Mucosa of gallbladder (tissue), 1 donor: ENCODE results near the gene PPP4R3A. TPM values are rescaled to one million over a fixed set of nuclear protein-coding genes. Genes with fewer than 3 reads are reported as not detected.
A peak's percentile ranks its signal among the peaks of the same experiment; 100 is the strongest.
"Not testable (repeated sequence)": the region's sequence is repeated elsewhere in the genome, so short reads cannot be mapped to it uniquely, and the experiment has no call there.

ENCODE experiments used
- DNase-seq: peaks from one replicate; pipeline ENCODE4 v3.0.0-alpha.2; 2020; ENCODE audit warnings: low spot score
- total RNA-seq: library from RNA; stranded (reverse); gene quantifications from one replicate; pipeline ENCODE4 v1.2.1, GENCODE V29; 2021
- donor health status: DM: no; HTN: no; CAD: no.

Gene PPP4R3A
- total RNA-seq, 1 donor from 2014 or later = 72.3 TPM

DNA sequence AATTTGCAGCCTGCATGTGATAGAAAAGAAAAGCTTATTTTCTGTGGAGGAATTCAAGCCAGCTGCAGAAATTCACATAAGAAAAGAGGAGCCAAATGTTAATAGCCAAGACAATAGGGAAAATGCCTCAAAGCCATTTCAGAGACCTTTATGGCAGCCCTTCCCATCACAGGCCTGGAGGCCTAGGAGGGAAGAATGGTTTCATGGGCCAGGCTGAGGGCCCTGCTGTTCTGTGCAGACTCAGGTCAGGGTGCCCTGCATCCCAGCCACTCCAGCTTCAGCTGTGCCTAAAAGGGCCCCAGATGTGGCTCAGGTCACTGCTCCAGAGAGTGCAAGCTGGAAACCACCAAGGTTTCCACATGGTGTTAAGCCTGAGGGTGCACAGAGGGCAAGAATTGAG is 71.3 kb downstream of the PPP4R3A start:
- DNase-seq = no peak

GRCh38 chr14:91436266-91436665 is 73.8 kb downstream of the PPP4R3A start:
- peak; percentile 22 for DNase-seq

DNA sequence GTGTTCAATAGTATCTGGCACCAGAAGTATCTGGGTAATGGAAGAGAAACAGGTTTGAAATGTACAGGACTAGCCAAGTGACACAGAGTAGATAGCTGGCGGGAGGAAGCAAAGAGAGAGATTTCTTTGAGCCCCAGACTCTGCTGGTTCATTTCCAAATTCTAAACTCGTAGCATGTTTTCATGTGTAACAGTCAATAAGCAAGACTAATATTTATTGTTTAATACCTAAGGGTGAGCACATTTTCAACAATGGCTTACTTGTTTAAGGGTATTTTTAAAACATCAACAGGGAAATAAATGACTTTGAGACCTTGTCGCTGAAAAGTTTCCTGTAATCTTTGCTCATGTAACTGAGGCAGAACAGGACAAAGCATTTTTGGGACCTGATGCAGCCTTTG is 80.7 kb downstream of the PPP4R3A start:
- no peak for DNase-seq

GRCh38 chr14:91428931-91429330 is 81.2 kb downstream of the PPP4R3A start:
- not testable (repeated sequence) for DNase-seq

- DNase-seq = not testable (repeated sequence)
These were observed 84.6 kb downstream of the PPP4R3A start for GRCh38 chr14:91425531-91425944.

- DNase-seq = no peak
These were observed 85.1 kb downstream of the PPP4R3A start for GRCh38 chr14:91424813-91425530.

GRCh38 chr14:91420686-91421085 is 89.4 kb downstream of the PPP4R3A start:
- peak; percentile 3 for DNase-seq

GRCh38 chr14:91419451-91419850 is 90.7 kb downstream of the PPP4R3A start:
- no peak for DNase-seq

DNA sequence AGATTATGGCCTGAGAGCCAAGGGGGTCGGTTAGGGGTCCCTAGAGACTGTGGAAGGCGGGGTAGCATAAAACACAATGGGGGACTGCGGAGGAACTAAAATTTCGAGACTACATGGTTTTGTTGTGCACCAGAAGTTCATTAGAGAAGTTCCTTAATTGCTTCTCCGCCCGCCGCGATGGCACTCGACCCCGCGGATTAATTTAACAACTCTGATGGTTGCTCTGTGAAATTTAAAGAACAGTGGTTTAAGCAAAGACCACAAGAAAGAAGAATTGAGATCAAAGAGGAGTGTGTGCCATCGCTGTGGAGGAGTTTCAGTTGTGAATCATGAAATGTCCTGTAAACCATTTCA is 91.1 kb downstream of the PPP4R3A start:
- DNase-seq = no peak

DNA sequence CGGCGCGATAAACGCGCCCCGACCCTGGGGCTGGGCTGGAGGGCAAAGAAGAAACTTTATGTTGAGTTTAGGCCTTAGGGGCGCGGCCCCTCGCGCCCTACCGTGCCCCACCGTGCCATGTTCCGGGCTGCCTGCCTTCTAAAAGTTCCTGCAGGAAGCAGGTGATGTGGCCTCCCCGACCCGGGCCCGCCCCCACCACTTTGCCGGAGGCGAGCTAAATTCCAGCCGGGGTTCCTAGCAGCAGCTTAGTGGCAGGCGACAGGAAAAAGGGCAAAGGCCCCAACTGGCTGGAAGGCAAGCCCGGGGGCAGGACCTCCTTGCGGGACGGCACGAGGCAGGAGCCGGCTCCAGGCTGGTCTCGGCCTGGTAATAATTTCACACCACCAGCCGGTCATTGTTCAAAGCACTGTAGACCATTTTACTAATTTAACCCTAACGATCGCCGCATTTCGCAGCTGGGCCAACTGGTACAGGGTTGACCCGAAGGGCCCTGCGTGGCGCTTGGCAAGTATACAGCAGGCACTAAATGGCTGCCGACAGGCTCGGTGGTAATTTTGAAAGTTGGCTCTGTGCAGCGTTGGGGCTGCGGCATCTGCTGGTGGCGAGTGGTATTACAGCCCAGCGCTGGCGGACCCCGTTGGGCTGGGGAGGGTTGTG is 91.6 kb downstream of the PPP4R3A start:
- peak; percentile 72 for DNase-seq

GRCh38 chr14:91417983-91418386 is 92.1 kb downstream of the PPP4R3A start:
- DNase-seq = no peak

- peak; percentile 63 for DNase-seq
These were observed 92.8 kb downstream of the PPP4R3A start, which contains the start of gene CCDC88C for GRCh38 chr14:91417120-91417982. CCDC88C (minus strand) TSS chr14:91417820; CDS start chr14:91417690, 130 bp downstream.

DNA sequence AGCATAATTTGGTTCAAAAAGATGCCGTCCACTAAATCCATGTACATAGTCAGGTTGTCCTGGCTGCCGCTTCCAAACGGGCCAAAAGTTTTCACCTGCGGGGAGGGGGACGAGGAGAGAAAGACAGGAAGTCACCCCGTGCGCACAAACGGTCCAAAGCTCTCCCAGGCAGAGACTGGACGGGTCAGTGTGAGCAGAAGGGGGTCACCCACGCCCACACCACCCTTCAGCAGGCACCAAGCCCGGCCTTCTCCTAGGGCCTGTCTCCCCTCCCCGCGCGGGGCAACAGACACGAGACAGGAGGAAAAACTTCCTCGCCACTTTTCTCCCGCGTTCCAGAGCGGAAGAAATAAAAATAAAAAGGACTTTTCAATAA is 93.4 kb downstream of the PPP4R3A start:
- DNase-seq = no peak

GRCh38 chr14:91415794-91416743 is 94.0 kb downstream of the PPP4R3A start:
- no peak for DNase-seq

- no peak for DNase-seq
These were observed 95.7 kb downstream of the PPP4R3A start for GRCh38 chr14:91414475-91414833.

DNA sequence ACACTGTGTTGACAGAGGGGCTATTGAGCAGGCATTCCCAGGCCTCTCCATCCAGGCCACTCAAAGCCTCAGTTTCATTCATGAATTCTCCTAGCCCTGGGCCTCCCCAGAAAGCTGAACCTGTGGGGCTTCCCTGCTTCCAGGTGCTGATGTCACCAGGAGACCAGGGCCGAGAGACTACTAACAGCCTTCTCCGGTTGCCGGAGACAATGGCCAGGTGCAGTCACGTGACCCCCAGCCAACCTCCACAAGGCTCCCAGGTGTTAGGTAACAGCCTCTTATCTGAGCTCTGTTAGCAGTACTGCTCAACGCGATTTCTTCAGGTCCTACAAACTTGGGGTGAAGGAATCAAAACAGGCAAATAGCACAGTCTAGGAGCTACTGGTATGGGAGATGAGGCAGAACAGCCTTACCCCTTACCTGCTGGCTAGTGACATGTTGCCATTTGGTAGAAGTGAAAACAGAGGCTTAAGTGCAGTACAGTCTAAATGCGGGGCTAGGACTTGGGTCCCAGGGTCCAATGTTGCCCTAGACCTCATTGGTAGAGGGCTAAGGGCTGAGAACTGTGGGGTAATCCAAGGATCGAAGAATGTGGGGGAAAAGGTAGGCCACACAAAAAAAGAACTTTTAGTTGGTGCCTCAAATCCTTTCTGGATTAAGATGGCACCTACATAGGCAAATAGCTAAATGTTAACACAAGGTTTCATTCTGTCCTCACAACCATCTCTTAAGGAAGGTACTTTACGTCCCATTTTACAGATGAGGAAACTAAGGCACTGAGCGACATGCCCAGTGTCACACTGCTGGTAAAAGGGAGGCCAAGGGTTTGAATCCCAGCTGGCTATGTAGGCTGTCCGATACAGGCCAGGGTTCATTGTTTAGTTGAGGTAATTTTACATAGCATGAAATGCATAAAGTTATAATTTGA is 96.3 kb downstream of the PPP4R3A start:
- DNase-seq = peak; percentile 88

DNA sequence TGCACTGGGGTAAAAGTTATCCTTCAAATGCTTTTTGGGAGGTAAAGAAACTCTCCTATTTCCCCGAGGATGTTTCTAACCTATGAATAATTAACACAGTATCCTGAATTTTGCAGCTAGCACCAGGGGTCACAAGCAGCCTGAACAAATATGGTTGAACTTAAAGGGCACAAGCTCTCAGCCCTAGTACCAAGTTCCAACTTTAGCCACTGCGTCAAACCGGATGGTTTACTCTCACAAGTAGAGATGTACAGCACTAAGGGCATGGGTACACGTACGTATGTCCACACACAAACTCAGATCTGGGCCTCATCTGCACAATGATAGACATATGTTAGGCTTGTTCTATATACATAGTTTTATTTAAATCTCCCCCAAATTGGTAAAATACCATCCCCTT is 97.2 kb downstream of the PPP4R3A start:
- DNase-seq = peak; percentile 64

DNA sequence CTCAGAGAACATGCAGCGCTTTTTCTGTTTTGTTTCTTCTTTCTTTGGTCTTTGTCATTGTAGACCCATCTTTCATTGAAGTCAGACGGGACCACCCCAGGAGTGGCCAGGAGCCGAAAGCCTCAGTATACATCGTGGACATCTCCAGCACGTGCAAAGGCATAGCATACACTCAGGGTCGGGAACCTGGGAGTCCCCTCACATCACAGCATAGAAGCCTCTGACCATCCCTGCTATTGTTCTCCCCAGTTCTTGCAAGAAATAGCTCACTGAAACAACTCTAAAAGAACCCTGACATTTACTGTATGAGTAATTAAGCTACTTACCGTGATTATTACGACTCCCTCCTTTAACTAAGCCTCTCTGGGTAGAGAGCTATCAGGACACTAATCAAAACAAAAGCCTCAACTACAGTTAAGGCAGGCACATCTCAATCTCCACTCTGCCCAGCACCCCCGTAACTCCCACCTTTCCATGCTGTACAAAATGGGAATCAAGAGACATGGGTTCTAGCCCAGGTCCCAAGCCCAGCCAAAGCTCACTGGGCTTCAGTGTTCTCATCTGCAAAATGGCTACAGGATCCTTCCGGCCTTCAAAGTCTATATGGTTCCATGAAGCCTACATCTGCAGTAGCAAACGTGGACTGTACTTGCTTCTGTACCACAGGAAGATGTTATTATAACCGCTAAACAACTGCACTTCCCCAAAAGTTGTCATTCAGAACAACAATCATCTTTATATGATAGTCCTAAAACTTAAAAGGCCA is 99.2 kb downstream of the PPP4R3A start:
- no peak for DNase-seq

DNA sequence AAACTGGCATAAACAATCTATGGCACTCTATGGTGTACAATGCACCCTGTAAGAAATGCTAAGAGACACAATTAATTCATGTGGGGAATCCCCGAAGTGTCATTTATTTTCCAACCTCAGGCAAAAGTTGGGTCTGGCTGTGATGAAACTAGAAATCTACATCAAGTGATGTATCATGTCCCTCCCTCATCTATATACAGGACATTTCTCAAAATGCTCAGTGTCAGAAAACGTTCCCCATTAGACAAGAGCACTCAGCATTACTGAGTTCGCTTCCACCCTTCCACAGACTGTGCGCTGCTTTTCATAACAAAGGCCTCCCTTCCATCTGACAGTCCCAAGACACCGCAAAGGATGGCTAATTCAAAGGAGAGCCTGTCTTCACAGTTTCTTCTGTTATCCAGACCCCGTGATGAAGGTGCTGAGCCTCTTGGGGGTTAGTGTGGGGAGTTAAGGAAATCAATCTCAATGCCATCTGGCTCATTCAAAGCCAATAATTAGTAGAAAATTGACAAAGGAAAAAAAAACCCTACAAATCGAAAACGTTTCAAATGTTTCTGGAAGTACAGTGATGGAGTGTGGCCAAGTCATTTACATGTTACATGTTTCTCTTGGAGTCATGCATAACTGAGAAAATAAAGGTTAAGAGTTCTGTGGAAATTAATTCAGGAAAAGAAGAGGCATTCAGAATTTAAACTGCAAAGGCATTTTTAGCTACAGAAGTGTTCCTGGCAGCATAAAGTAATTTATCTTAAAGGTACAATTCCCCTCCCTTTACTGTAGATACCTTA is 100.0 kb downstream of the PPP4R3A start:
- no peak for DNase-seq
